Measurements from ENCODE around the gene MED27.

DNA sequence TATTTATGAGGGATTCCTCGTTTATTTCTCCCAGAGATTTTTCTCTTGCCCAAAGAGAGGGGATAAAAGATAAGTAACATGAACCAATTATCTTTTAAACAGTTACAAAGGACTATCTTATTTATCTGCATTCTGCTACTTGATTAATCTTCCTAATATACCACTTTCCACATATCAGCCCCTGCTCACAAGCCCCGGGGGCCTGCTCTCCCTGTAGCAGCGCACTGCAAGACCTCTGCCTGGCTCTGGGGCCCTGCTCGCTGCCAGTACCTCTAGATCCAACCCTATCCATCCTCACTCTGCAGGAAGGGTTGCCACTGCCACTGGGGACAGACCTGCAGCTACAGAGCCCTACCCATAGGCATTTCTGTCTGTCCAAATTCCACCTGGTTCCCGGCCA lies 75.3 kb downstream of the MED27 start:
- TF ChIP-seq, protein P1, sequence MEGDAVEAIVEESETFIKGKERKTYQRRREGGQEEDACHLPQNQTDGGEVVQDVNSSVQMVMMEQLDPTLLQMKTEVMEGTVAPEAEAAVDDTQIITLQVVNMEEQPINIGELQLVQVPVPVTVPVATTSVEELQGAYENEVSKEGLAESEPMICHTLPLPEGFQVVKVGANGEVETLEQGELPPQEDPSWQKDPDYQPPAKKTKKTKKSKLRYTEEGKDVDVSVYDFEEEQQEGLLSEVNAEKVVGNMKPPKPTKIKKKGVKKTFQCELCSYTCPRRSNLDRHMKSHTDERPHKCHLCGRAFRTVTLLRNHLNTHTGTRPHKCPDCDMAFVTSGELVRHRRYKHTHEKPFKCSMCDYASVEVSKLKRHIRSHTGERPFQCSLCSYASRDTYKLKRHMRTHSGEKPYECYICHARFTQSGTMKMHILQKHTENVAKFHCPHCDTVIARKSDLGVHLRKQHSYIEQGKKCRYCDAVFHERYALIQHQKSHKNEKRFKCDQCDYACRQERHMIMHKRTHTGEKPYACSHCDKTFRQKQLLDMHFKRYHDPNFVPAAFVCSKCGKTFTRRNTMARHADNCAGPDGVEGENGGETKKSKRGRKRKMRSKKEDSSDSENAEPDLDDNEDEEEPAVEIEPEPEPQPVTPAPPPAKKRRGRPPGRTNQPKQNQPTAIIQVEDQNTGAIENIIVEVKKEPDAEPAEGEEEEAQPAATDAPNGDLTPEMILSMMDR (conservative IDR thresholded peaks at IDR 0.05; ENCODE audit: low read length) = no peak
- no peak for TF ChIP-seq EZH2phosphoT487 (IDR thresholded peaks at IDR 0.05; ENCODE audit: borderline replicate concordance)
